T1000 (cell line): ENCODE data around the gene SLITRK6.
"Not testable (repeated sequence)": the region's sequence is repeated elsewhere in the genome, so short reads cannot be mapped to it uniquely, and the experiment has no call there.

Source experiments
- DNase-seq: peaks from one replicate; lab custom pipeline; 2025; ENCODE audit warnings: mixed read lengths; lab: John Stamatoyannopoulos, UW

The SLITRK6 gene, protein sequence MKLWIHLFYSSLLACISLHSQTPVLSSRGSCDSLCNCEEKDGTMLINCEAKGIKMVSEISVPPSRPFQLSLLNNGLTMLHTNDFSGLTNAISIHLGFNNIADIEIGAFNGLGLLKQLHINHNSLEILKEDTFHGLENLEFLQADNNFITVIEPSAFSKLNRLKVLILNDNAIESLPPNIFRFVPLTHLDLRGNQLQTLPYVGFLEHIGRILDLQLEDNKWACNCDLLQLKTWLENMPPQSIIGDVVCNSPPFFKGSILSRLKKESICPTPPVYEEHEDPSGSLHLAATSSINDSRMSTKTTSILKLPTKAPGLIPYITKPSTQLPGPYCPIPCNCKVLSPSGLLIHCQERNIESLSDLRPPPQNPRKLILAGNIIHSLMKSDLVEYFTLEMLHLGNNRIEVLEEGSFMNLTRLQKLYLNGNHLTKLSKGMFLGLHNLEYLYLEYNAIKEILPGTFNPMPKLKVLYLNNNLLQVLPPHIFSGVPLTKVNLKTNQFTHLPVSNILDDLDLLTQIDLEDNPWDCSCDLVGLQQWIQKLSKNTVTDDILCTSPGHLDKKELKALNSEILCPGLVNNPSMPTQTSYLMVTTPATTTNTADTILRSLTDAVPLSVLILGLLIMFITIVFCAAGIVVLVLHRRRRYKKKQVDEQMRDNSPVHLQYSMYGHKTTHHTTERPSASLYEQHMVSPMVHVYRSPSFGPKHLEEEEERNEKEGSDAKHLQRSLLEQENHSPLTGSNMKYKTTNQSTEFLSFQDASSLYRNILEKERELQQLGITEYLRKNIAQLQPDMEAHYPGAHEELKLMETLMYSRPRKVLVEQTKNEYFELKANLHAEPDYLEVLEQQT

DNA sequence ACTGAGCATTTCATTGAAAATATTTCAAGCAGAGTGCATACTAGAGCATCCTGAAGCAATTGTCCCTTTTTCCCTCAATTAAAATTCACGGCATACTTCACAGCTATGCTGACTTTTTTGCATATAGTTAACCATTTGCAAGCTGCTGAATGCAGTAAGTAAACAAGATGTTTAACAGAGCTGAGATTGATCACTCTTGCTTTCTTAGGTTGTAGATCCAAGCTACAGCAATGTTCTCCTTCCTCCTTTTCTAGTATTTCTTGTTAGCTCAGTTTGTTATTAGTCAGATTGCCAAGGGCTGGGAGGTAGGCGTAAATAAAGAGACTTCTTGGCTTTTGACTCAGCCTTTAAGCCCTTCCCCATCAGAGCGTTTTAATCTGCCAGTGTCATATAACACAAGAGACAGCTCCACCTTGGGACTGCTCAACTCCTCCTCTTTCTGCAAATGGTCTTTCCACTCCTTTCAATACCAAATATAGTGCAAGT is at the start of gene SLITRK6:
Gene SLITRK6, minus strand, starts transcription at position 323 of the 486 bp plus-strand sequence. CDS start 2,911 bp downstream, outside the sequence.
- DNase-seq: peak; percentile 8

DNA sequence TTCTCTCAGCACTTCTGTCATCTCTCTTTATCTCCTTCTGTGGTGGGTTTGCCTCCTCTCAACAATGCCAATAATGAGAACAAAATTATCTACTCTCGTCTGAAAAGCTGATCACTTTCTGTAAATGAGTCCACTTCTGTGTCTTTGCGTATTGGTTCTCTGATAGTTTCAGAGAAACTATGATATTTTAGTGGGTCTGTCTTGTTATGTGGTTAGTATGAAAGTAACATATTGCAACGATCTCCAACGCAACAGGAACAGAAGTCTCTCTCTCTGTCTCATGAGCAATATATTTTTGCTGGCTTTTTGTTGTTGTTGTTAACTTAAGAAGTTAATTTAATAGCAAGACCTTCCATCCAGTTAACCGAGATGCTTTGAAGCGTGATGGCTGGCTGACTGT is 47.8 kb upstream of the SLITRK6 start:
- DNase-seq: no peak

DNA sequence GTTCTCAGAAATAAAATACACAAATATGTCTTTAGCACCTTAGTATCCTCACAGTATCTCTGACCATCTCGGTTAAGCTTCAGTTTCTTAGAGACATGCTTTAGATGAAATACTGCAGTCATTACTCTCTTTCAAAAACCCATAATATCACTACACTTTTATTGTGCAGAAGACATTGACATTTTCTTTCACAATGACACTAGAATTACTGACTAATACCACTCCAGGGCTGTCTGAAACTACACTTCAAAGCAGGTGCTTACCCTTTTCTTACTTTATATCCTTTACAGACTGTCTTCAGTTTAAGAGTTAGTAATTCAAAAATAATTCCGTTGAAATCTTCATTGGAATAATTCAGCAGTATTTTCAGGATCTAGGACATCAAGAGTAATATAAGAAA is 42.2 kb upstream of the SLITRK6 start:
- no peak for DNase-seq

DNA sequence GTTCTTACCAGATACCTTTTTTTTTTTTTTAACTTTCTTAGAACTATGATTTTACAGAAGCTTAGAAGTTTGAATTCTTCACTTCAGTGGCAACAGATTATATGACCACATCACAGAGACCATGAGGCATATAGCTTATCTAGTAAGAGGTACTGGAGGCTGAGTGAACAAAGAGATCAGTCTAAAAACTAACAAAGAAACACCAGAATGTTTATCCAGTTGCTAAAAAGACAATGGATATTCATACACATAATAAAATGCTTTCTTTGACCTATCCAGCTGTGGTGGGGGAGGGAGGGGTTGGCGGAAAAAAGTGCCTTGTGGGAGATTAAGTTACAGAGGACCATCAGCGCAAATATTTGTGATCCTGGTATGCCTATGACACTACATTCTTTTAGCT is 34.7 kb upstream of the SLITRK6 start:
- DNase-seq: no peak

DNA sequence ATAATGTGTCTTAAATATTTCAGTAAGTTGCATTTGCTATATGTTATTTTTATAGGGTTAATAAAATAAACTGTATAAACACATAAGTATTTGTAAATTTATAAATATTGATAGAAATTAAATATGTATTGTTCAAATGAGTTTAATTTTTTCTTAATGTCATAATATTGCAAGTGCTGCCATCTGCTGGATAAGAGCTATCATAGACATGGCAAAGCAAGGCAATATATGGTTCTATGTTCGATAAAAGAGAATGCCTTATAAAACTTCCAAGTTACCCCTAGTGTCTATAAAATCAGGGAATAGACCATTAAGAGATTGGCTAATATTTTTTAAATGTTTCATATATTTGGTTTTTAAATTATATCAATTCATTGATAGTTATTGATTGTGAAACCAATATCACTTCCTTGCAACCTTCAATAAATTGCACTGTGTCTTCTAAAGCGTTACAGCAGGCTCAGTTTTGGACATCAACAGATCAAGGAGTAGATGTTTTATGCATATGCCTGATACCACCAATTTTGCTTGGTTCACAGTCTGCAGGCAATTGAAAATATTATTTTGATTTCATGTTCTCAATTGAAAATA is 29.0 kb upstream of the SLITRK6 start:
- no peak for DNase-seq

DNA sequence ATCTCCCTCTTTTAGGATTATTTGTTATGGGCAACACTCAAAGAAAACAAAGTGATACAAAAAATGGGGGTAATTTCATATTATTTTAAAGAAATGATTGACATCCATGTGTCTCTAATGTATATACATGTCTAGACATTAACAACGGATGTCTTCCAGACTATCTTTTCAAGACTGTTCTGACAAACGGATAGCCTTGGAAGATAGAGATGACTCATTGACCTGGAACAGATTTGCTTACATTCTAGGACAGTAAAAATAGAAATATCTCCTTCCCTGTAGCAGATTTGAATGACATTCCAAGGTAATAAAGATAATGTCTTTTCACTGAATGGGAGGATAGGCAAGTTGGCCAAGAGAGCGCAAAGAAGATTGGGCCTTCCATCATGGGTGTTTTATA is 26.2 kb upstream of the SLITRK6 start:
- DNase-seq: no peak

DNA sequence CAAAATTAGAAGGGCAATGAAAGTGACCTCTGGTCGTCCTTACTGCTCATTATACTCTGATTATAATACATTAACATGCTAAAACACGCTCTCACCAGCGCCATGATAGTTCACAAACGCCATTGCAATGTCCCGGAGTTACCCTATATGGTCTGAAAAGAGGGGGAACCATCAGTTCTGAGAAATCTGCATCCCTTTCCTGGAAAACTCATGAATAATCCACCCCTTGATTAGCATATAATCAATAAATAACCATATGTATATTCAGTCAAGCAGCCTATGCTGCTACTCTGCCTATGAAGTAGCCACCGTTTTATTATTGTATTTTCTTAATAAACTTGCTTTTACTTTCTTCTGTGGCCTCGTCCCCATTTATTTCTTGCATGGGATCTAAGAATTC is 24.6 kb upstream of the SLITRK6 start:
- no peak for DNase-seq

DNA sequence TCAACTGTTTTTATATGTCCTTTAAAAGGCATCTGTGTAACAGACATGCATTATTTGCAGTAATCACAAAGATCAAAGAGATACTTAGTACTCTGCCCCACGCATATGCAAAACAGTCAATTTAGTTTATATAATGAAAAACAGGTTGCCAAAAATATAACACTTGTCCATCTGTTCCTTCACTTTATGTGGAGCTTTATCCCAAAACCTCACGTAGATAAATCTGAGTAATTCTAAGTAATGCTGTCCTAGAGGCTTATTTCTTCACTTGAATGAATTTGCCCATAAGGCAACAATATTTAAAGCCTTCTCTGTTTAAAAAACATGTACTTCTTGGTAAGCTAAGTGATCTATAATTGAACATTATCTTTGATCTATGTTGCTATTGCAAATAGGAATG is 20.3 kb upstream of the SLITRK6 start:
- no peak for DNase-seq

DNA sequence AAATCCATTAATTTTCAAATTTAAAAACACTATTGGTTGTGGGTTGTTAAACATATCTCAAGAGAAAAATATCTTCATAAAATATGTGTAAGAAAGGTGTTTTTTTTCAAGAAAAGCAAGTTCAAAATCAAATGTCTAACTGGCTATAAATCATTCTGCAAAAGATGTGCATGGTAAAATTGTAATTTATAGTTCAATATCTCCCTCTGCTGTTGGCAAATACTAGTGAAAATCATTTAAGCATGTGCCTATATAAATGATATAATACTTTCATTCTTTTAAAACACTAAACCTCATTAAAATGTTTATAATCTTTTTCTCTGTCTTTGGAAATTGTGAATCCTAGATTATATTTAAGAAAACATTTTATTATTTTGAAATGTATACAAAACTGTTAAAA is 17.2 kb upstream of the SLITRK6 start:
- no peak for DNase-seq

DNA sequence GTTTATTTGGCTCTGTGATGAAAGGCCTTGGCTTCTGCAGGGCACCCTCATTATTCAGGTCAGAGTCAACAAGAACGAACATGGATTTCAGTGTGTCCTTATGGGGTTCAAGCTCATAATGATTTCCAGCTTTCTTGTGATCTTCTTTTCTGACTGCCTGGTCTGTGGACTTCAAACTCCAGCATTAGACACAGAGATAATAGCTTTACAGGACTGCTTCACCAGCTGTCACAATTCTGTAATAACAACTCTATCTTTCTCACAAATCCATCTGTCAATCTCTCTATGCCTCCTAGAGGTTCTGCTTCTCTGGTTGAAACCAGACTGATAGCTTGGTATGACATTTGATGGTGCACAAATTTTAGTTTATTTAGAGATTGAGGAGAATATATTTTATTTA is 13.1 kb upstream of the SLITRK6 start:
- no peak for DNase-seq

DNA sequence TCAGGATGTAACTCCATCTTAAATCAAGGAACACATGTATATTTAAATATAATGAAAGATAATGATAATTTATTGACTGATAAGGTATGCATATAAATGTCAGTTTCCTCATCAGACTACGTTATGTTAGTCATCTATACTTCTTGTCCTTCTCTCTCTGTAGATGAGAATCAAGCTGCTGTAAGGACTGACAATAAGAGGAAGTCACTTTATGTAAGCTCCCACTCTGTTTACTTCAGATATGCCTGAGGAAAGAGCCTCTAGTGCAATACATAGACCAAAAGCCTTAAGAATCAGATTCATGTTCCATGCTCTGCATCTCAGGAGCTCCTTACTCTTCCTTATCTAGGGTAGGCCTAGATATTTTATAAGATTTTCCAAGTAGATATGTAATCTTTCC is 9.6 kb upstream of the SLITRK6 start:
- DNase-seq: no peak

DNA sequence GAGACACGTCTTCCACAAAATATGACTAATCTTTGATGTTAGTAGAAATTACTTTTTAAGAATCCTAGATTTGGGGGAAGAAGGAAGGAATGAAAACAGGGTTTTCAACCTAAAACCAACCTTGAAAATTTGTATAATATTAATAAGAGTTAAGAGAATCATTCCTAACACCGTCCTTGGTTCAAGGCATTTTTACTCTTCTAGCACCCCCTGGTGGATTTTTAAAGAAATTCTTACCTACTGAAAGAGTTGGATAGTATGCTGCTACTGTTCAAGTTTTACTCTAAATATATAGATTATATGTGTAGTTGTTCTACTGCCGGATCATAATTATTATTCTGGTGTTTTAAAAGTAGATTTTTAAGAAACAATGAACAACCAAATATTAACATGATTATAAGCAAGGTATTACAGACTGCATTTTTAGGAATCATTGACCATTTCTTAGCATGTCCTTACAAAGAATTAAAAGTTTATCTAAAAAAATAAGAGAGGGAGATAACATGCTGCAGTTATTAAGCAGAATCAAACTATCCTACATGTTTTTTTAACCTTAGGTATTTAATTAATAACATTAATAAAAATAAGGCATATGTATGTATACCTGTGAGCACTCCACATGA is 7.4 kb upstream of the SLITRK6 start:
- no peak for DNase-seq

DNA sequence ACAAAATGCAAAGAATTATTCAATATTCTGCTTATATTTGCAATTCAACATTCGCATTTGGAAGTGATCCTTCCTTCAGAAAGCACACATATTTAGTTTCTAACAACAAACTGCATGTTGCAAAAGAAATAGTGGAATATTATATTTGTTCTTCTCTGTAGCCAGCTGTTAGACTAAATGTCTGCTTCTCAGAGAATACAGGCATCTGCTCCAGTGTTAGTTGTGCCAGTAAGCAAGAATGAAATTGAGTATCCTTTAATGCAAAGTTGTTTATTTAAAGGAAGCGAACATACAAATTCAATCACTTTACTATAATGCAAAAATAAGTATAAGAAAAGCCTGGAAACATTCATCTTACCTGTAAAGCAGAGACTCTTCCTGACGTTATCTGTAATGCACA is 663 bp downstream of the SLITRK6 start:
- DNase-seq: no peak

DNA sequence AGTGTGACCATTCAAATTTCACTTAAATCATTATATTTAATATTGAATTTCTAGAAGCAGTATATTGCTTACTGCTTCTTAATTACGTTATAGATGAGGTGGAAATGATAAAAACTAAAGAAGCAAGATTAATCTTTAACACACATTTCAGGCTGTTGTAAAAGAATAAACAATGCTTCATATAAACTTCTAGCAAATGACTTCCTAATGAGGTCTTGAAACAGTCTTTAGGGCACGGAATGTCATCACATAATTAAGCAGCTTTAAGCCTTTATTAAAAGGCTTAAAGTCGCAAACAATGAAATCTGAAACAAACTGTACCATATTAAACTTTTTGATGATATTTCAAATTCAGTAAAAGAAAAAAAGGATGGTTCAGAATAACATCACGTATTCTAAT is 1.9 kb downstream of the SLITRK6 start:
- no peak for DNase-seq

DNA sequence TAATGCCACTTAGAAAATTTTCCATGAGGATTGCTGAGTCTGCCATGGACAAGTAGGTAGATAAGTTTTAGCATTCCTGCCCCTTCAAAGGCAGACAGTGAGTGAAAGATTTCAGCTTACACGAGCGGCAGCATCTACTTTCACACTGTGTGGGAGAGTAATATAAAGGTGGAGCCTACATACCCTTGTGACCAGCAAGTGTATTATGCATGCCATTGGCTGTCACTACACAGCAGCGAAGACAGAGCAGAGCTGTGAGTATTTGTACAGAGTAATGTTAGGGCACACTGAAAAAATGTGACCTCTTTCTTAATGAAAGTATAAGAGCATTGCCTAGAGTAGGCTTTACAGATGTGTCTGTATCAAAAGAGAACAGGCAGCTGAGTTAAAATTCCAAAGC is 14.0 kb downstream of the SLITRK6 start:
- no peak for DNase-seq

DNA sequence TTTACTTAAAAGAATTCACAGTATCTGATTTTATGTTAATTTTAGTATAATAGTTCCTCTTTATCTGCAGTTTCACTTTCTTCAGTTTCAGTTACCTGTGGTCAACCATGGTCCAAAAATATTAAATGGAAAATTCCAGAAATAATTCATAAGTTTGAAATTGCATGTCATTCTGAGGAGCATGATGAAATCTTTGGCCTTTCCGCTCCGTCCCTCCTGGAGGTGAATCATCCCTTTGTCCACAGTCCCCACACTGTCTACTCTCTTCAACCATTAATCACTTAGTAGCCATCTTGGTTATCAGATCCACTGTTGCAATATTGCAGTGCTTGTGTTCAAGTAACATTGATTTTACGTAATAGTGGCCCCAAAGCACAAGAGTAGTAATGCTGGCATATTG is 26.9 kb downstream of the SLITRK6 start:
- no peak for DNase-seq

DNA sequence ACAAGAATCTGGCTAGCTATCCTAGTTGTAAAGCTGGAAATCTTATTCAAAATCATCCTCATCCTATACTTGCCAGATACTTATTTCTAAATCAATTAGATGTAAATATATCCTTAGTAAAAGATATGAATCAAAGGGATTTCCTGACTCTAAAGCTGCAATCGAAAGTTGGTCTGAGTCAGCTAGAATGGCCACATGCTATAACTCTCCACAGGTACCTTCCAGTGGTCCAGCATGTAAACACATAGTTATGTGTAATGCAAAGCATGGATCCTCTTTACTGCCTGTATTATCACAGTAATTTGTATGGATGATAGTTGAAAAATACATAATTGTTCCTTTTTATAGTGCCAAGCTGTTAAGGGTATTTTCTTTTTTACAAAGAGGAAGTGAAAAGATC is 27.4 kb downstream of the SLITRK6 start:
- no peak for DNase-seq

DNA sequence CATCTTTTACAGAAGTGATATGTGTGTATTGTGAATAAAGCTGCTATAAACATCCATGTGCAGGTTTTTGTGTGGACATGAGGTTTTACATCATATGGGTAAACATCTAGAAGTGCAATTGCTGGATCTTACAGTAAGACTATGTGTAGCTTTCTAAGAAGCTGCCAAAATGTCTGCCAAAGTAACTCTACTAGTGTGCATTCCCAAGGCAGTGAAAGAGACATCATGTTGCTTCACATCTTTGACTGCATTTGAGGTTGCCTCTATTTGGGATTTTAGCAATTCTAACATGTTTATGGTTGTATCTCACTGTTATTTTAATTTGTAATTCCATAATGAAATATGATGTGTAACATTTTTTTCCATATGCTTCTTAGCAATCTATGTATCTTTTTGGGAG is 30.3 kb downstream of the SLITRK6 start:
- DNase-seq: no peak

DNA sequence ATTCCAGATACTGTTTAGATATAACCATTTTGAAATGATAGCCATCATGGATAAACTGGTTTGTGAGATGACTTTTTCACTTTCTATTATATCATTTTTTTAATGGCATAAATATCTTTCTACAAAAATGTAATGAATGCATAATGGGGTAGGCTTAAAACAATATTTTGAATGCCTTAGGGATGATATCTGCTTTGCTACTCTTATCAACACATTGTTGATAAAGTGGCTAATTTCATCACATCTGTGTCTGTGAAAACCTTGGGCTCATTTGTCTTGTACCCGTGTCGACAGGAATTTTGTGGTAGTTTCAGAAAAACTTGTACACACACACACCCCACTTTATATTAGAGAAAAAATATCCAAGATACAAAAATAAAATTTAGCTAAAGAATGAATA is 44.1 kb downstream of the SLITRK6 start:
- no peak for DNase-seq

DNA sequence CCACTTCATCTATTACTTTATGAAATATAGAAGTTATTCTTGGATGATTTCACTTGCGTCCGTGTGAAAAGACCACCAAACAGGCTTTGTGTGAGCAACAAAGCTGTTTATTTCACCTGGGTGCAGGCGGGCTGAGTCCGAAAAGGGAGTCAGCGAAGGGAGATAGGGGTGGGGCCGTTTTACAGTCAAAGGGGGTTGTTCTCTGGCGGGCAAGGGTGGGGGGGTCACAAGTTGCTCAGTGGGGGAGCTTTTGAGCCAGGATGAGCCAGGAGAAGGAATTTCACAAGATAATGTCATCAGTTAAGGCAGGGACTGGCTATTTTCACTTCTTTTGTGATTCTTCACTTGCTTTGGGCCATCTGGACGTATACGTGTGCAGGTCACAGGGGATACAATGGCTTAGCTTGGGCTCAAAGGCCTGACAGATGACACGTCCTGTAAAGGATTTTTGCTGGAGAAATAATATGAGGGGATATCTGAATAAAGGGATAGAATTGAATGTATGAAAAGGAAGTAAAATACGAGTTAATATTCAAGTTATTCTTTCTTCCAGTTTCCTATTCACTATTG is 55.9 kb downstream of the SLITRK6 start:
- not testable (repeated sequence) for DNase-seq
